Testis (tissue), 3 donors: ENCODE data around the gene PRKAG1. TPM values are rescaled to one million over a fixed set of nuclear protein-coding genes. Genes with fewer than 3 reads are reported as not detected.

ENCODE experiments used
- DNase-seq: peaks from one replicate; pipeline ENCODE4 v3.0.0-alpha.2; 2019
- H3K27ac ChIP-seq, 2 donors: fragments of 200-600 bp; sonication (generic); one replicate each; pipeline ENCODE4 v1.5.1; 2019
- H3K27me3 ChIP-seq: fragments of 200-600 bp; sonication (generic); one replicate; pipeline ENCODE4 v1.5.1; 2019
- H3K36me3 ChIP-seq: fragments of 200-600 bp; sonication (generic); one replicate; pipeline ENCODE4 v1.5.1; 2017; ENCODE audit warnings: low read depth; ENCODE audit errors: missing control alignments
- H3K4me1 ChIP-seq: fragments of 200-600 bp; sonication (generic); one replicate; pipeline ENCODE4 v1.5.1; 2019
- H3K4me3 ChIP-seq, 2 donors: fragments of 200-600 bp; sonication (generic); one replicate each; pipeline ENCODE4 v1.5.1; 2017 to 2019
- H3K9me3 ChIP-seq: fragments of 200-600 bp; sonication (generic); one replicate; pipeline ENCODE4 v1.5.1; 2017
- CTCF ChIP-seq, 3 experiments: fragments of 450-650 bp in 2 of 3; fragments of 200-600 bp in 1 of 3; sonication (generic) in 1 of 3; IDR thresholded peaks; one replicate each; pipeline ENCODE4 v1.5.1; 2016 to 2019; ENCODE audit warnings: antibody characterized with exemption in 3 of 3, mild to moderate bottlenecking in 2 of 3, moderate library complexity in 1 of 3
- POLR2A ChIP-seq: fragments of 450-650 bp; IDR thresholded peaks from one replicate; pipeline ENCODE4 v1.6.1; 2017; ENCODE audit warnings: antibody characterized with exemption, mild to moderate bottlenecking, moderate library complexity
- WGBS, 2 donors: methylation state at CpG; one replicate each; pipeline ENCODE4 v1.1.5; 2018; 5-methylcytosine and 5-hydroxymethylcytosine counted together
- intact Hi-C: fragments of 100-400 bp; cut with DNase I; formaldehyde crosslinking; loops from one replicate; pipeline ENCODE4 v1.15.1; 2023; ENCODE audit warnings: low total_unique reads
- polyA plus RNA-seq: library from polyadenylated mRNA; stranded (reverse); fragments of 350-450 nt; fragmentation: Illumina TruSeq; extraction: RNeasy Lipid Tissue Mini Kit (QIAGEN cat#74804); gene quantifications from one replicate; pipeline ENCODE4 v1.2.3, GENCODE V29; 2014; ENCODE audit warnings: low read depth, low replicate concordance; ENCODE audit not compliant: insufficient read depth
- total RNA-seq, 2 donors: library from RNA; depleted of rRNA; stranded (reverse); fragments of >200 nt; gene quantifications; one replicate each; pipeline ENCODE4 v1.2.3, GENCODE V29; 2016

PRKAG1 gene
- total and polyA plus RNA-seq, 3 donors from 2014 or later = 52.7 to 80.7 (median 59.6) TPM

- H3K4me1 ChIP-seq = peaks cover 27% of the 10 kb centered on the region
- TF ChIP-seq CTCF (IDR thresholded peaks at IDR 0.05) (no peak), POLR2A (no peak)
- no peaks in the 10 kb centered on the region for H3K9me3 ChIP-seq
- no peak for DNase-seq
- WGBS, 2 donors = 2 to 7% methylated on average over 3 to 55 of the region's 55 CpGs
- no peaks in the 10 kb centered on the region for H3K27me3 ChIP-seq
- H3K27ac ChIP-seq = no peak overlapping the region
- H3K4me3 ChIP-seq = peak overlapping the region in 1 of 2 donors; percentile 30
- H3K36me3 ChIP-seq = no peaks in the 10 kb centered on the region
- intact Hi-C loops = no loop called here
Measured at GRCh38 chr12:48979602-48980388, 38.8 kb downstream of the PRKAG1 start.

- 2 to 3% methylated on average over 16 to 38 of the region's 45 CpGs for WGBS, 2 donors
- Histone ChIP-seq H3K4me3 (peak overlapping the region; percentile 2 to 24), H3K4me1 (peaks cover 27% of the 10 kb centered on the region), H3K27me3 (no peaks in the 10 kb centered on the region), H3K9me3 (no peaks in the 10 kb centered on the region), H3K27ac (no peak overlapping the region), H3K36me3 (no peaks in the 10 kb centered on the region)
- TF ChIP-seq CTCF (IDR thresholded peaks at IDR 0.05) (no peak), POLR2A (no peak)
- intact Hi-C loops = no loop called here
- DNase-seq = no peak
Measured at GRCh38 chr12:48978741-48979601, 39.6 kb downstream of the PRKAG1 start.

GRCh38 chr12:48978291-48978740 lies 40.3 kb downstream of the PRKAG1 start, which contains the start of gene WNT1:
Gene WNT1 (plus strand): TSS chr12:48978322. CDS start chr12:48978651, 329 bp downstream.
- Histone ChIP-seq H3K27ac (no peak within 1 kb of the TSS), H3K4me3 (peak within 1 kb of the TSS; percentile 2 to 24), H3K9me3 (no peaks in the 10 kb centered on the region), H3K27me3 (no peaks in the 10 kb centered on the region), H3K36me3 (no peaks in the 10 kb centered on the region), H3K4me1 (peaks cover 27% of the 10 kb centered on the region)
- intact Hi-C loops = no loop called here
- no peak for DNase-seq
- TF ChIP-seq POLR2A (no peak), CTCF (IDR thresholded peaks at IDR 0.05) (no peak)
- 1% methylated on average over 41 of the region's 45 CpGs; no CpG with 5 or more reads in 1 of the 2 donors for WGBS, 2 donors

GRCh38 chr12:48977290-48978281 lies 41.0 kb downstream of the PRKAG1 start:
- 14 to 26% methylated on average over 21 to 41 of the region's 50 CpGs for WGBS, 2 donors
- Histone ChIP-seq H3K36me3 (no peaks in the 10 kb centered on the region), H3K4me1 (peaks cover 27% of the 10 kb centered on the region), H3K4me3 (no peak overlapping the region), H3K9me3 (no peaks in the 10 kb centered on the region), H3K27me3 (no peaks in the 10 kb centered on the region), H3K27ac (no peak overlapping the region)
- TF ChIP-seq POLR2A = no peak
- peak; percentile 61 to 80 (median 73) for TF ChIP-seq CTCF (IDR thresholded peaks at IDR 0.05)
- intact Hi-C loops = no loop called here
- DNase-seq = peak; percentile 57
